Measurements from ENCODE around the gene DDX3X. TPM values are rescaled to one million over a fixed set of nuclear protein-coding genes. Genes with fewer than 3 reads are reported as not detected.
"Not testable (repeated sequence)": the region's sequence is repeated elsewhere in the genome, so short reads cannot be mapped to it uniquely, and the experiment has no call there.

Gene DDX3X
- total RNA-seq, 2 donors from 2014 or later: 251 to 310 TPM

- intact Hi-C loops (cut with DNase I); DNase-seq (ENCODE audit: low spot score): not testable (repeated sequence)
Measured at GRCh38 chrX:41402556-41402955, 68.6 kb downstream of the DDX3X start.

- intact Hi-C loops (cut with DNase I): no loop called here
- no peak for DNase-seq (ENCODE audit: low spot score)
Measured at GRCh38 chrX:41405551-41405950, 71.6 kb downstream of the DDX3X start.

- intact Hi-C loops (cut with DNase I): no loop called here
- no peak for DNase-seq (ENCODE audit: low spot score)
Measured at GRCh38 chrX:41406201-41406600, 72.2 kb downstream of the DDX3X start.

- intact Hi-C loops (cut with DNase I): no loop called here
- no peak for DNase-seq (ENCODE audit: low spot score)
Measured at GRCh38 chrX:41407816-41408215, 73.9 kb downstream of the DDX3X start.

GRCh38 chrX:41408576-41408975 lies 74.6 kb downstream of the DDX3X start:
- no peak for DNase-seq (ENCODE audit: low spot score)
- intact Hi-C loops (cut with DNase I): no loop called here

GRCh38 chrX:41409006-41409405 lies 75.0 kb downstream of the DDX3X start:
- intact Hi-C loops (cut with DNase I): no loop called here
- DNase-seq (ENCODE audit: low spot score): no peak

GRCh38 chrX:41411222-41411621 lies 77.3 kb downstream of the DDX3X start:
- intact Hi-C loops (cut with DNase I); DNase-seq (ENCODE audit: low spot score): not testable (repeated sequence)

GRCh38 chrX:41412261-41413081 lies 78.5 kb downstream of the DDX3X start:
- intact Hi-C loops (cut with DNase I): no loop called here
- DNase-seq (ENCODE audit: low spot score): no peak

Other genes with a start within 250 kb of the DDX3X start
- gene USP9X, start 248.7 kb upstream of the DDX3X start, total RNA-seq: 10 to 100 TPM; 74.4 to 84.0 TPM
- gene NYX, start 113.2 kb downstream of the DDX3X start, total RNA-seq: not detected